Adrenal gland (tissue), 12 donors: ENCODE results near the gene SPART. TPM values are rescaled to one million over a fixed set of nuclear protein-coding genes. Genes with fewer than 3 reads are reported as not detected.

Experiments
- DNase-seq, 7 donors: peaks; one replicate each; pipeline ENCODE4 v3.0.0-alpha.2; 2019 to 2020
- H3K27ac ChIP-seq, 5 donors: fragments of 200-600 bp; sonication (generic) in 4 of 5; 1 replicate in 3 of 5; 2 replicates in 2 of 5; pipeline versions ENCODE4 v1.5.1 to v1.8.0; 2016 to 2020; ENCODE audit warnings: mild to moderate bottlenecking in 1 of 5
- H3K27me3 ChIP-seq: fragments of 200-600 bp; 2 replicates; pipeline ENCODE4 v1.8.0; 2021
- H3K36me3 ChIP-seq, 2 donors: fragments of 200-600 bp; replicated peaks in 1 of 2; 1 replicate in 1 of 2; 2 replicates in 1 of 2; pipeline versions ENCODE4 v1.5.1 to v1.8.0; 2018 to 2022
- H3K4me1 ChIP-seq, 2 donors: fragments of 200-600 bp; replicated peaks in 1 of 2; 1 replicate in 1 of 2; 2 replicates in 1 of 2; pipeline versions ENCODE4 v1.5.1 to v1.8.0; 2018 to 2021
- H3K4me3 ChIP-seq, 4 donors: fragments of 200-600 bp; sonication (generic) in 3 of 4; one replicate each; pipeline ENCODE4 v1.5.1; 2016 to 2018
- H3K9me3 ChIP-seq, 3 donors: fragments of 200-600 bp; sonication (generic) in 1 of 3; replicated peaks in 1 of 3; 1 replicate in 2 of 3; 2 replicates in 1 of 3; pipeline versions ENCODE4 v1.5.1 to v1.8.0; 2016 to 2021
- CTCF ChIP-seq, 6 experiments: fragments of 450-650 bp in 4 of 6; fragments of 200-600 bp in 2 of 6; sonication (generic) in 1 of 6; IDR thresholded peaks; 1 replicate in 5 of 6; 2 replicates in 1 of 6; pipeline versions ENCODE4 v1.5.1 to v1.8.0; 2016 to 2021; ENCODE audit warnings: antibody characterized with exemption in 6 of 6, mild to moderate bottlenecking in 2 of 6, moderate library complexity in 1 of 6
- POLR2A ChIP-seq, 2 donors: fragments of 450-650 bp; IDR thresholded peaks; one replicate each; pipeline ENCODE4 v1.6.1; 2017; ENCODE audit warnings: antibody characterized with exemption in 2 of 2, mild to moderate bottlenecking in 2 of 2, moderate library complexity in 1 of 2
- WGBS, 4 donors: extraction: QIAGEN DNeasy Blood & Tissue Kit in 2 of 4; methylation state at CpG; one replicate each; pipeline versions ENCODE4 v1.1.5 to v1.1.7; 2013 to 2017; 5-methylcytosine and 5-hydroxymethylcytosine counted together
- intact Hi-C, 2 donors: fragments of 100-400 bp; cut with DNase I; formaldehyde crosslinking; loops; one replicate each; pipeline versions ENCODE4 v1.14.1 to v1.15.0; 2022 to 2023
- polyA plus RNA-seq, 3 donors: library from polyadenylated mRNA; stranded (reverse); fragments of 200-250 nt in 2 of 3; fragments of 350-450 nt in 1 of 3; fragmentation: Illumina TruSeq in 1 of 3; extraction: RNeasy Lipid Tissue Mini Kit (QIAGEN cat#74804) in 1 of 3; gene quantifications; one replicate each; pipeline ENCODE4 v1.2.3, GENCODE V29; 2013 to 2014
- total RNA-seq, 9 donors: library from RNA; depleted of rRNA in 4 of 9; stranded (reverse); fragments of >200 nt in 4 of 9; fragments of 120-200 nt in 1 of 9; fragmentation: NEBNext Ultra II Directional in 1 of 9; extraction: Animal tissue kit (Norgen Biotek cat#: 25700) in 1 of 9; gene quantifications; one replicate each; pipeline versions ENCODE4 v1.1.0 to v1.2.4, GENCODE V29; 2013 to 2023
- donor health status: healthy with polysubstance abuse.
- donor health status: Bipolar disorder and iron deficiency.
- donor health status: DM: yes; HTN: yes; CAD: no.
- donor health status: DM: no; HTN: no; CAD: no.
- donor health status: DM: no; HTN: no; CAD: no.
- donor health status: DM: yes; HTN: yes; CAD: no.

SPART gene
- total and polyA plus RNA-seq, 12 donors, result 29.2 to 314 (median 92.0) TPM

DNA sequence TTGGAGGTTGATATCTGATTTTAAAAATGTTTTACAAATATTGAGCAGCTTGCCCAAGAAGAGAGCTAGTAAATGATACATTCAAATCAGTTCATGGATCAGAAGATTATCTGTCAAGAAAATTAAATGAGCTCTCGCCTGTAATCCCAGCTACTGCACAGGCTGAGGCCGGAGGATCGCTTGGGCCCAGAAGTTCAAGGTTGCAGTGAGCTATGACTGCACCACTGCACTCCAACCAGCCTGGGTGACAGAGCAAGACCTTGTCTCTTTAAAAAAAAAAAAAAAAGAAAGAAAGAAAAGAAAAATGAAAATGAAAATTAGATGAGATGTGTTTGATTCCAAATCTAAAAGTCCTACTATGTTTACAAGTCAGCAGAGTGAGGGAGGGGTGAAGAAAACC, 2.4 kb downstream of the SPART start:
- H3K27me3 ChIP-seq, result no peaks in the 10 kb centered on the region
- H3K4me3 ChIP-seq, result peak overlapping the region in 1 of 4 donors; percentile 84
- WGBS, 4 donors, result 22 to 63% (median 48%) methylated on average over 3 of the region's 3 CpGs
- H3K36me3 ChIP-seq, result no peaks in the 10 kb centered on the region
- no peaks in the 10 kb centered on the region for H3K9me3 ChIP-seq
- peaks cover 10 to 53% of the 10 kb centered on the region in 2 donors for H3K4me1 ChIP-seq
- intact Hi-C loops, result loop anchor here in 1 of 2 donors (10.0 kb wide), 1 partner anchor 49 kb away; the partner anchor contains the start of gene CCDC169
- H3K27ac ChIP-seq, result peak overlapping the region; percentile 64 to 100 (median 99)
- peak in 1 of 2 donors; percentile 33 for TF ChIP-seq POLR2A (IDR thresholded peaks at IDR 0.05)
- no peak for TF ChIP-seq CTCF (IDR thresholded peaks at IDR 0.05)
- peak; percentile 58 to 85 (median 75) for DNase-seq

DNA sequence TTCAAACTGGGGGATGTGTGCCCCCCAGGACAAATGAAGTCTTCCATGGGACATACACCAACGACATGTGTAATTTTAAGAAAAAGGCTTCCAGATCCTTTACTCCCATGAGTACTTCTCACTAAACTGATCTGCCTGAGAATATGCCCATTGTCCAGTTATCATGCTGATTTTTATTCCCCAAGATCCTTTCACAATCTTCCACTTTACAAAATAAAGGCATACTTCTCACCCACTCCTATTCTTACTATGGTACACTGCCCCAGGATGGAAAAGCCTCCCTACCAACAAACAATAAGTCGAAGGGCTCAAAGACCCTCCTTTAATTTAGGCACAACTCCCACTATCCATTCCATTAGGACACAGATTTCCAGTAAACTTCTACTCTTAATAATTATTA, 3.5 kb downstream of the SPART start:
- intact Hi-C loops, result loop anchor here in 1 of 2 donors (10.0 kb wide), 1 partner anchor 48 kb away; the partner anchor contains the start of gene CCDC169
- Histone ChIP-seq H3K4me3 (no peak overlapping the region), H3K9me3 (no peaks in the 10 kb centered on the region), H3K4me1 (peaks cover 10 to 53% of the 10 kb centered on the region in 2 donors), H3K27ac (peak overlapping the region in 3 of 5 donors; percentile 0 to 32 (median 15)), H3K36me3 (no peaks in the 10 kb centered on the region), H3K27me3 (no peaks in the 10 kb centered on the region)
- 84 to 95% (median 91%) methylated on average over 2 of the region's 2 CpGs for WGBS, 4 donors
- no peak for DNase-seq
- TF ChIP-seq POLR2A (IDR thresholded peaks at IDR 0.05) (no peak), CTCF (IDR thresholded peaks at IDR 0.05) (no peak)

- Histone ChIP-seq H3K9me3 (no peaks in the 10 kb centered on the region), H3K27ac (peak overlapping the region in 2 of 5 donors; percentile 0 to 69), H3K4me3 (no peak overlapping the region), H3K27me3 (no peaks in the 10 kb centered on the region), H3K36me3 (no peaks in the 10 kb centered on the region), H3K4me1 (peaks cover 10 to 50% of the 10 kb centered on the region in 2 donors)
- intact Hi-C loops, result loop anchor here in 1 of 2 donors (10.0 kb wide), 1 partner anchor 47 kb away; the partner anchor contains the start of gene CCDC169
- 52 to 75% (median 67%) methylated on average over 1 of the region's 1 CpG for WGBS, 4 donors
- no peak for DNase-seq
- TF ChIP-seq CTCF (IDR thresholded peaks at IDR 0.05) (no peak), POLR2A (IDR thresholded peaks at IDR 0.05) (no peak)
Observed at GRCh38 chr13:36341718-36342117, 4.5 kb downstream of the SPART start.

GRCh38 chr13:36339600-36340155, 6.5 kb downstream of the SPART start:
- TF ChIP-seq CTCF (IDR thresholded peaks at IDR 0.05) (no peak), POLR2A (IDR thresholded peaks at IDR 0.05) (no peak)
- Histone ChIP-seq H3K27ac (no peak overlapping the region), H3K27me3 (no peaks in the 10 kb centered on the region), H3K4me3 (no peak overlapping the region), H3K36me3 (no peaks in the 10 kb centered on the region), H3K4me1 (peaks cover 9 to 54% of the 10 kb centered on the region in 2 donors), H3K9me3 (no peaks in the 10 kb centered on the region)
- intact Hi-C loops, result loop anchor here in 1 of 2 donors (10.0 kb wide), 1 partner anchor 45 kb away; the partner anchor contains the start of gene CCDC169
- DNase-seq, result no peak
- 89 to 94% (median 93%) methylated on average over 4 of the region's 4 CpGs for WGBS, 4 donors
